Measurements from ENCODE around the gene RPLP2.

RPLP2 gene

DNA sequence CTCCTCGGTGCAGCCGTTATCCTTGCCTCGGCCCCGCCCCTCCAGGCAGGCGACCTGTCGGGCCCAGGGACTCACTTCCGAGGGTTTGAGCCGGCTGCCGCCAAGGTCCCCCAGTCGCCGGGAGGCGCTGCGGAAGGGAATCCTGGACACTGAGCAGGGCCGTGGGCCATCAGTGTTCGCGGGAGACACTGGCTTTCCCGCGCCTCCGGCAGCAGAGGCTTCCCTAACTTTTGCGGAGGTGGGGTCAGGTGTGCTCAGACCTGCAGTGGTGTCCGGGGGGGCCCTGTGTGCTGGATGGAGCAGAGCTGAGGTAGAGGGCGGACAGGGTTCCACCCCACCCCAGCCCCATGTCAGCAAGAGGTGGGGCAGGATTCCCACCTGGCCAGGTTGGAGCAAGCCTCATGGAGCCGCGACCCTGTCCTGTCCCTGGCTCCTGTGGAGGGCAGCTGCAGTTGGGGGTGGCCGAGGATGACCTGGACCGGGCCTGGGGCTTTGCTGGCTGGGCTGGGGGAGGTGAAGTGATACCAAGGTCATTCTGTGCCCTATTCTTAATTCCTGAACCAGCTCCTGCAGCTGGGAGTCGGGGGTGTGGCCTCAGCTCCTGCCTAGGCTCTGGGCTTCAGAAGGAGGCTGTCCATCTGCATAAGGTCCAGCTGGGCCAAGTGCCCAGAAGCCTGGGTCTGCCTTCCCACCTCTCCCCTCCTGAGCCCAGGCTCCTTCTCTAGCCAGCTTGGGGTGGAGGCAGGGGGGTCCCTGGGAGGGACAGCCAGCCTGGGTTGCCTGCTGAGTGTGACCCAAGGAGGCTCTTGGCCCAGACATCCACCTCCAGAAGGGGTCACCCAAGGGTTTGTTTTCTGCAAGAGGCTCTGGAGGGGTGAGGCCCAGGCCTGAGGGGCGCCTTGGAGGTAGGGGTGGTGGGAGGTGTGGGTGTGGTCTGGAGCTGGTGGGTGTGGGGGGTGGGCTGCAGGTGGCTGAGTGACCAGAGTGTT lies 41.3 kb downstream of the RPLP2 start:
- no peak for DNase-seq (ENCODE audit: low spot score)

DNA sequence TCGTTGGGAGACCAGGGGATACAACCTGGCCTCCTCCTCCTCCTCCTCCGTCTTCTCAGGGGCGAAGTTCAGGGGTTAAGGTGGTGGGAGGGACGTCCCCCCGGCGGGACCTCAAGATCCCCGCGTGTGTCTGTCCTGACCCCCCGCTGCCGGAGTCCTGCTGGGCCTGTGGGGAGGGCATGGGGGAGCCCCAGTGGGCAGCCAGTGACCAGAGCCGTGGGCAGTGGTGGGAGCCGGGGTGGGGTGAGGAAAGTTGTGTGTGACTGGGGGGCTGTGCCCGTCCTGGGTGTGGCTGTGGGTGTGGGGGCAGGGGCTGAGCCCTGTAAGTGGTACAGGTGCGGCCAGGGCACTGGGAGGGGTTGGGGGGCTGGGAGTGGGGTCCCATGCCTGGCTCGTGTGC lies 43.0 kb downstream of the RPLP2 start:
- no peak for DNase-seq (ENCODE audit: low spot score)

DNA sequence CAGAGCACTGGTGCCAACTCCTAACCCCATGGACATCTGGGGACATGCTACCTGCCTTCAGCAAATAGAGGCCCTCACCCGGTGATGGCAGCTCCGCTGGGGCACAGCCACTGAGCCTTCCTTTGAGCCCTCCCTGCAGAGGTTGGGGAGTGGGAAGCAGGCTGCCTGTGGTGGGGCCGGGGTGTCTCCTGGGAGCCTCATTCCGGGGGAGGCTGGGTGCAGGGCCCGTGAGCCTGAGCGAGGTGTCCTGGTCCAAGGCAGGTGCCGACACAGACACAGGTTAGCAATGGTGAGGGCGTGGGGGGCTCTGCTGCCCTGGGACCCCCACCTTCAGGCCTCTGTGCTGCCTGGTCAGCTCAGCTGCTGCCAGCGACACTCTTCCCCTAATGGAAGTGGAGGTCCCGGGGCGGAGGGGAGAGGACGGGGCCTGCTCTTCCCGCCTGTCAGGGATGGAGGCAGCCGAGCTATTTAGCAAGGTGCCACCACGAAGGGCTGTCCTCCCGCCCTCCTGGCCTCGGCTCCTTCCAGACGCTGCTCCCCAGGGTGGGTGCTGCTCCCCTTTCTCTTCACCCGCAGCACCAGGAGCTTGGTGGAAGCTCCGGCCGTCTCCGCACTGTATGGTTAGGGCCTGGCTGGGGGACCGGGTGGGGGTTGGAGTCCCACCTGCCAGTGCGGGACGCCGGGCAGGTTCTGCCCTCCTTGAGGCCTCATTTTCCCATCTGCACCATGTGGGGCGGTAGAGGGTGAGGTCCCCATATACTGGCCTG lies 44.1 kb downstream of the RPLP2 start:
- DNase-seq (ENCODE audit: low spot score) = no peak

DNA sequence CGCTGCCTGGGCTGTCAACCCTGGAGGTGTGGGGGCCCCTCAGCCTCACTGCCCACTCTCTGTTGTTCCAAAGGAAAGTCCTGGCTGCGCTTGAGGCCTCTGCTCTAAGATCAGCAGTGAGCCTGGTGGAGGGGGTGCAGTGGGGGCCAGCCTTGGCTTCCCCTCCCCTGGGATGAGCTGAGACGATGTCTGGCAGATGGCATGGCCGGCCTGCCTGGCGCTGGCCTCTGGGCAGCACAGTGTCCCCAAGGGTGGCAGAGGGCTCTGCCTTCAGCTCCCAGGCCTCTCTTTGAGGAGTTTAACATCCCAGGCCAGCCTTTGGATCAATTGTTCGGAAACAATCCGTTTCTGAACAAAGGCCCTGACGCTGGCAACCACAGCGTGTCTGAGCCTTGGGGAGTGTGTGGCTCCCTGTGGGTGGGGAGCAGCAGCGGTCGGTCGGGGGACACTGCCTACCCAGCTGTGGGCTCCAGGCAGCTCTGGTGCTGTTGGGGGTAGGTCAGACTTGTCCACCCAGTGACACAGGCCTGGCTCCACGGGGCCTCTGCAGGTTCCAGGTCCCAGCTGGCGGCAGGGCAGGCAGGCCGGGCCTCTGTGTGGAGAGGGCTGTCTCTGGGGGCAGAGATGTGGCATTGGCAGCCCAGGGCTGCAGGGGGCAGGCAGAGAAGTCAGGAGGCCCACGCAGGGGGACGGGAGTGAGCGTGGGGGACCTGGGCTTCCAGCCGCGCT lies 45.0 kb downstream of the RPLP2 start:
- DNase-seq (ENCODE audit: low spot score) = no peak

DNA sequence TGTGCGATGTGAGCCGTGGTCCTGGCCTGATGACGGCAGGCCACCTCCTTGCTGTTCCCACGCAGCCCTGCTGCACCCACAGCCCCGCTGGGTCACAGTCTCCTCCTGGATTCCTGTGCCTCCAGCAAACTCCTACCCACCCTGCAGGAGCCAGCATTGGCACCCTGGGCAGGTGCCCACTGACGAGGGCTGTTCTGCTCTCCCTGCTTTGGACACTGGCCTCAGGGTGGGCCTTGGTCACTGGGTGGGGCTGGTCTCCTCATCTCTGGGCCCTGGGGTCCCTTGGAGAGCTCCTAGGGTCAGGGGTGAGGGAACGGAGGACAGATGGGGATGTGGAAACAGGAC lies 45.5 kb downstream of the RPLP2 start:
- DNase-seq (ENCODE audit: low spot score) = no peak

DNA sequence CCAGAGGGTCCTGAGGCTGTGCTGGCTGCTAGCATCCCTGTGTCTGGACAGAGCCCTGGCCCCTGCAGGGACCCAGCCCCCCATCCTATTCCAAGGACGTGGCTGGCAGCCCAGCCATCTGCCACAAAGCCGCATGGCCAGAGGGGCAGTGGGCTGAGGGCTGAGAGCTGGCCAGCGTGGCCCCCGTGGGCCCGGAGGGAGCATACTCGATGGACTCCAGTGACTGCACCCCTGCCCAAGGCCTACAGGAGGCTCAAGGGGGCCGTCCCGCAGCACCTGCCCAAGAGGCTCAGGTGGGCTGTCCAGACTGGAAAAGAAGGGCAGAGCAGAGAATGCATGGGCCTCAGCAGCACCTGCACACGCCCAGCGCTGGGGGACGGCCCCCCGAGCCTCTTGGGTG lies 46.0 kb downstream of the RPLP2 start:
- DNase-seq (ENCODE audit: low spot score) = no peak

DNA sequence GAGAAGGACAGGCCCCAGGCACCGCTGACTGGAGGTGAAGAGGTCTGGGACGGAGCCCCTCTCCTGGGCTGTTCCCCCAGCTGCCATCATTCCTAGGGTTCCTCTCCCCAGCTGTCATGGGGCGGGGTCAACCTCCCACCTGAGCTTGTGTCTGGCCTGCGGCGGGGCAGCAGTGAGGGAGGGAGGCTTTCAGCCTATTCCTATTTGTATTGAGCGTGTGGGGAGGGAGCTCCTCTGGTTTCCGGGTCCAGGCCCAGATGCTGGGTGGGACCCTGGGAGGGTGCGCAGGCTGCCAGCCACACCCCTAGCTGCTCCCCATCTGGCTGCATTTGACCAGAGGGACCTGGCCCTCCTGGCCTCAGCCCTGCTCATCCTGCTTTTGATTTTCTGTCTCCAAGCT lies 46.6 kb downstream of the RPLP2 start:
- no peak for DNase-seq (ENCODE audit: low spot score)

DNA sequence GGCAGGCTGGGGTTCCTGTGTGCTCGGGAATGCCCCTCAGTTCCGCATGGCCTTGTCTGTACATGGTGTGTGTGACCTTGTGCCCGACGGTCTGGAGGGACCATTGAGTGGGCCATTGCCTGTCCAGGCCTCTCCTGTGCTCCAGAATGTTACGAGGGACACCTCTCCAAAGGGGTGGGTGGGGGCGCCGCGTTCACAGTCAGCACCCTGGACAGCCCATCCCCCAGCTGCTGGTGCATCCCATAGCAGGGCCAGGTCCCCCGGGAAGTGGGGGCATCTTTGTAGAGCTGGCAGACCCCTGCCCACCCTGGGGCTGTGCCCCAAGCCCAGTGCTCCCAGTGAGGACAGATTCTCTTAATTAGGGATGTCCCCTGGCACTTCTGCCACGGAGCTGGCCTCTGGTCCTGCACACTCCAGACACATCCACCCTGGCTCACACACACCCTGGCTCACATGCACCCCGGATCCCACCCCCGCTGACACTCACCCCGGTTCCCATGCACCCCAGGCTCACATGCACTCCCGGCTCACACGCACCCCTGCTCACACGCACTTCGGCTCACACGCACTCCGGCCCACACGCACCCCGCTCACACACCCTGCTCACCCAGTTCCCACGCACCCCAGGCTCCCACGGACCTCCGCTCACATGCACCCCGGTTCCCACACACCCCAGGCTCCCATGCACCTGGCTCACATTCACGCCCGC lies 48.4 kb downstream of the RPLP2 start:
- no peak for DNase-seq (ENCODE audit: low spot score)

DNA sequence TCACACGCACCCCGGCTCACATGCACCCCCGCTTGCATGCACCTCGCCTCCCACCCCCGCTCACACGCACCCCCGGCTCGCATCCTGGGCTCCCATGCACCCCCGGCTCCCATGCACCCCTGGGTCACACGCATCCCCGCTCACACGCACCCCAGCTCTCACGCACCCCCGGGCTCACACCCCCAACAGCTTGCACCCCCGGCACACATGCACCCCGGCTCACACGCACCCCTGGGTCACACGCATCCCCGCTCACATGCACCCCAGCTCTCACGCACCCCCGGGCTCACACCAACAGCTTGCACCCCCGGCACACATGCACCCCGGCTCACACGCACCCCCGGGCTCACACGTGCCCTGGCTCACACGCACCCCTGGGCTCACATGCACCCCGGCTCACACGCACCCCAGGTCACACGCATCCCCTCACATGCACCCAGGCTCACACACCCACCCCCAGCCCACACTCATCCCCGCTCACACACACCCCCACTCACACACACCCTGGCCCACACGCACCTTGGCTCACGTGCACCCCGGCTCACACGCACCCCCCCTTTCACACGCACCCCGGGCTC lies 49.1 kb downstream of the RPLP2 start:
- no peak for DNase-seq (ENCODE audit: low spot score)

DNA sequence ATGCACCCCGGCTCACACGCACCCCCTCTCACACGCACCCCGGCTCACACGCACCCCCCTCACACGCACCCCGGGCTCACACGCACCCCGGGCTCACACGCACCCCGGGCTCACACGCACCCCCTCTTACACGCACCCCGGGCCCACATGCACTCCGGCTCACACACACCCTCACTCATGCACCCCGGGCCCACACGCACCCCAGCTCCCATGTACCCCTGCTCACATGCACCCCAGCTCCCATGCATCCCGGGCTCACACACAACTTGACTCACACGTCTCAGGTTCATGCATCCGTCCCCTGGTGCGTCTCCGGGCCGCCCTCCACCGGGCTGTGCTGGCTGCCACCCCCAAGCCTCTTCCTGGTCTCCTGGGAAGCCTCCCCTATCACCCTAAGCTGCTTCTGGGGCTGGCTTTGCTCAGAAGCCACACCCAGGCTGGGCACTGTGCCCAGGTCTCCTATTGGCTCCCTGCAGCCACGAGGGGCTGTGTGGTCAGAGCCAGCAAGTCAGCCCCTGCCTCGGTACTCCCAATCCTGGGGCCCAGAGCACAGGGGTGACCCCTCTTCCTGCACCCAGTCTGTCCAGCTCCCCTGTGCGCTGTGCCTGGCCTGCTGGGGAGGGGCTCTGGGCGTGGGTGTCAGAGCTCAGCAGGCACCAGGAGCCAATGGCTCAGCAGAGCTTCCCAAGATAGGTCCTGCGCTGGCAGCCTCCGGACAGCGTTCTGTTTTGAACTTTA lies 49.8 kb downstream of the RPLP2 start:
- peak; percentile 53 for DNase-seq (ENCODE audit: low spot score)

DNA sequence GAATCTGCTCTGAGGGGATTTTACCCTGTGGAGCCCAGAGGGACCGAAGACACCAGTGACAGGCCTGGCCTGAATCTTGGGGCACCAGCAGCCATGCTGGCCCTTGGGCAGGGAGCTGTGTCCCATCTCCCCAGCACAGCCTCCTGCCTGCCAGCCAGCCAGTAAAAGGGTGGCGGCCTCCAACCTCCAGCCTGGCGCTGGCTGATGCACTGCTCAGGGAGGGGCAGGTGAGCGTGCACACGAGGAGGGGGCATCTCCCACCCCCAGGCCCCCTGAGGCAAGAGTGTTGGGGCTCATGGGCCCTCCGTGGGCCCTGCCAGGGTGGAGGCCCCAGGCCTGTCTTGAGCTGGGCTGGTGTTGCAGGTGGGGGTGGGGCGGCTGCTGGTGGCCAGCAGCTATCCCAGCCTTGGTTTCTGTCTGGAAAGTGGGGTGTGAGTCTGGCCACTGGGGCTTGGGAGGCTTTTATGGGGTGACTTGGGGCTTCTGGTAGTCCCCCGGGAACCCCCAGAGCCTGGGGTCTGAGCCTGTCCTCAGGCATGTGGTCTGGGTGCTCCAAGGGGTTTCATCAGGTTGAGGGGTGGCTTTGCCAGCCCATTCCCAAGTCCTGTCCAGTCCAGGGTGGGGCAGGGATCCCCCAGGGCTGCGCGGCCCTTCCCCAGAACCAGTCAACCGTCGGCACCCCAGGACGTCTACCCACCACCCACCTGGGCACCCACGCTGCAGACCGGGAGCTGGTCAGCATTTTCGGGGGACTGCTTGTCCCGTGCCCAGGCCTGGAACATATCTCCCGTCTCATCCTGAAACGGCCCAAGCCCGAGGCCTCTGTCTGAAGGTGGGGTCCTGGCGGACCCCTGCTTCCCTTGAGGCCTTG lies 50.7 kb downstream of the RPLP2 start:
- DNase-seq (ENCODE audit: low spot score) = no peak

DNA sequence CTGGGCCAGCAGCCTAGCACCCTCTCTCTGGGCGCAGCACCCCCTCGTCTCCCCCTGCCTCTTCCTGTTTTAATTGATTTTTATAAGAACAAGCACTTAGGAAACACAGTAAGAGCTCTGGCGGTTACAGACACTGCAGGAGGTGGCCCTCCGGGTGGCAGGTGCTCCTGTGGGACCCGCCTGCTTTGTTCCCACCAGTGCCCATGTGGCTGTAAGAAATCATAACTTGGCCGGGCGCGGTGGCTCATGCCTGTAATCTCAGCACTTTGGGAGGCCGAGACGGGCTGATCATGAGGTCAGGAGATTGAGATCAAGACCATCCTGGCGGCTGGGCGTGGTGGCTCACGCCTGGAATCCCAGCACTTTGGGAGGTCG lies 51.3 kb downstream of the RPLP2 start:
- DNase-seq (ENCODE audit: low spot score) = no peak

DNA sequence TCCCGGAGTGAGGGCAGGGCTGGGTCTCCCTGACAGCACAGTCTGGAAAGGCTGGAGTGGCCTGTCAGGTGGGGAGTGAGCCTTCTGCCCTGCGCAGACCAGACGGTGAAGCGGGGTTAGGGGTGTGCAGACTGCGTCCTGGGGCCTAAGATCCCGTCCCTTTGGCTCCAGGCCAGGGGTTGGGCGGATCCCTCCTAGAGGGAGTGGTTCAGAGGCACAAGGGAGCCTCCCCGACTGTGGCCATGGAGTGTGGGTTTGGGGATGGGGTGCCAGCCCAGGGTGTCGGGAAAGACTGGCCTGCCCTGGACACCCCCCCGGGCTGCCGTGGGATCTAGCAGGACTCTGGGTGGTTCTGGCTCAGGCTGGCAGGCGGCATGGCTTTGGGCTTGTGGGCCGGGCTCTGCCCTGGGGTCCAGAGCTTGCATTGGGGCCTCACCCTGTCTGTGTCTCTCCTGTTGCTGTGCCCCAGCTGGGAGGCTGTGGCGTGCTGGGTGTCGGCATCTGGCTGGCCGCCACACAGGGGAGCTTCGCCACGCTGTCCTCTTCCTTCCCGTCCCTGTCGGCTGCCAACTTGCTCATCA lies 52.4 kb downstream of the RPLP2 start:
- DNase-seq (ENCODE audit: low spot score) = no peak
